Activated CD8-positive, alpha-beta memory T cell treated with anti-CD3 and anti-CD28 coated beads, Interleukin-2, amount 10 ng/mL, durations not matched to agents 7 days and 5 days (primary cell): Measurements from ENCODE around the gene DLG2. TPM values are rescaled to one million over a fixed set of nuclear protein-coding genes. Genes with fewer than 3 reads are reported as not detected.

Source experiments
- ATAC-seq: fragments of 150-1000 bp; cut with Tn5 transposase; one replicate; pipeline ENCODE4 v1.10.0; 2021; ENCODE audit warnings: moderate library complexity
- CTCF ChIA-PET: fragments of 350-600 bp; sonication (Branson Sonifier 250); formaldehyde crosslinking; loops from one replicate; lab custom pipeline; 2021; ENCODE audit warnings: antibody characterized with exemption; lab: Charles Lee
- DNase-seq: peaks from one replicate; pipeline ENCODE4 v3.0.0-alpha.2; 2020
- H3K27ac Mint-ChIP-seq: one replicate; pipeline ENCODE4 v1.8.0; 2021; ENCODE audit warnings: mild to moderate bottlenecking, mixed read lengths
- H3K27me3 Mint-ChIP-seq: one replicate; pipeline ENCODE4 v1.8.0; 2021; ENCODE audit warnings: mixed read lengths
- H3K36me3 Mint-ChIP-seq: one replicate; pipeline ENCODE4 v1.8.0; 2021; ENCODE audit warnings: mild to moderate bottlenecking, mixed read lengths
- H3K4me1 Mint-ChIP-seq: one replicate; pipeline ENCODE4 v1.8.0; 2021; ENCODE audit warnings: mixed read lengths
- H3K4me3 Mint-ChIP-seq: one replicate; pipeline ENCODE4 v1.8.0; 2021; ENCODE audit warnings: mild to moderate bottlenecking, moderate library complexity, mixed read lengths
- H3K9me3 Mint-ChIP-seq: one replicate; pipeline ENCODE4 v1.8.0; 2022; ENCODE audit warnings: low read depth, mixed read lengths
- total RNA-seq, 2 experiments: library from RNA; stranded (reverse); gene quantifications; one replicate each; pipeline ENCODE4 v1.2.3, GENCODE V29; 2021

The DLG2 gene
- total RNA-seq, 2 experiments from 2014 or later = 1.4 to 2.1 TPM

DNA sequence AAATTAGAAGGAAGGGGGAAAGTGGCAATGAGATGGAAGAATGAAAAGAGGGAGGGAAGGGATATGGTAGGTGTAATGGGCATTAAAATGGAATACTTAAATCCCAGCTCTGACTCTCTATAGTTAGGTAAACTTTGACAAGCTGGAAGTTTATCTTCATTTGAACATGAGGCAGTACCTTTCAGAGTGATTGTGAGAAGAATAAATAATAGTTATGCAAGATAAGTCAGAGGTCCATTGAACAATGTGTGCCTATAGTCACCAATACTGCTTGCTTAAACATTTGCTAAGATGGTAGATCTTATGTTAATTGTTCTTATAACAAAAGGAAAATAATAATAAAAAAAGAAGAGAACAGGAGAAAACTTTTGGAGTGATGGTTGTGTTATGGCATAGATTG is 1795.2 kb downstream of the DLG2 start:
- no peaks in the 10 kb centered on the region for H3K9me3 Mint-ChIP-seq
- CTCF ChIA-PET = interaction anchor here (1.6 kb wide), 1 partner anchor 9 kb away, joined by 4 read pairs; no protein-coding TSS in a partner anchor
- ATAC-seq = no peak
- H3K27me3 Mint-ChIP-seq = no peaks in the 10 kb centered on the region
- no peak overlapping the region for H3K27ac Mint-ChIP-seq
- DNase-seq = no peak
- H3K4me3 Mint-ChIP-seq = no peak overlapping the region
- H3K4me1 Mint-ChIP-seq = peaks cover 5% of the 10 kb centered on the region
- no peaks in the 10 kb centered on the region for H3K36me3 Mint-ChIP-seq

DNA sequence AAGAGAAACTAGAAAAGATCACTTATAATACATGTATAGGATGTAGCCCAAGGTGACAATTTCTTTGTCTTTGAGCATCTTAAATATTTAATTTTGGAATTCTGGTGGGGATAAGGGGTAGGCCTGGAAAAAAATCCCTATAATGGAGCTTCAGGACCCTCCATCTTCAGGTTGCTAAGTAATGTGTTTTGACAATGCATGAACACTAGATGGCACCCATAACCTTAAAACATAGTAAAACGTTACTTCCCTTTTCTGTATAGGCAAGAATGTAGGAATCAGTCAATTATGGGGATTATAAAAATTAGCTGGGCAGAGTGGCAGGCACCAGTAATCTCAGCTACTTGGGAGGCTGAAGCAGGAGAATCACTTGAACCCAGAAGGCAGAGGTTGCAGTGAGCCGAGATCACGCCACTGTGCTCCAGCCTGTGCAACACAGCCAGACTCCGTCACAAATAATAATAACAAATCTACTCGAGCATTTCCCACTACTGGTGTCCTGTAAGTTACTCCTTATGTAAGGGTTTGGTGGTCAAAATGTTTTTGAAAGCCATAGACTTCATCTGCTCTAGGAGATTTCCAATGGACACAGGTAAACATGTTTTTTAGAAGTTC is 1799.1 kb downstream of the DLG2 start:
- Mint-ChIP-seq H3K9me3 (no peaks in the 10 kb centered on the region), H3K27ac (no peak overlapping the region), H3K36me3 (no peaks in the 10 kb centered on the region), H3K4me3 (no peak overlapping the region), H3K4me1 (no peaks in the 10 kb centered on the region), H3K27me3 (peaks cover 3% of the 10 kb centered on the region)
- CTCF ChIA-PET = interaction anchor here (0.9 to 1.2 kb wide), 3 partner anchors 8 to 535 kb away, joined by 3 to 6 read pairs (median 4); no protein-coding TSS in a partner anchor
- DNase-seq = no peak
- ATAC-seq = no peak

DNA sequence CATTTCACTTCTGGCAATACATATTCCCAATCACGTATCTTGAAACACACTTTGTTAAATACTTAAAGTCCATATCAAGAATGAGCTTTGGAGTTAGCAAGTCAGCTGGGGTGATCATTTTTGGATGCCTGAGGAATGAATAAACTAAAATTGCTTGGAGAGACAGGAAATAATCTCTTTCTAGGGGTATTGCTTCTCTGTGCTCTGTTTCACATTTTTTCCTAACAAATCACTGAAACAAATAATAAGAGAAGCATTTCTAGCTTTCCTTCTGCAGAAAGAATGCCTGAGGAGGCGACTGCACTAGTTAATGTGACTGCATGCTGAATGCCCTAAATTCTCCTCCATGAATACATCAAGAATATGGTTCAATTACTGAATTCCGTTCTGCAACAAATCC is 1799.6 kb downstream of the DLG2 start:
- Mint-ChIP-seq H3K27ac (no peak overlapping the region), H3K4me3 (no peak overlapping the region), H3K36me3 (no peaks in the 10 kb centered on the region), H3K9me3 (no peaks in the 10 kb centered on the region), H3K4me1 (no peaks in the 10 kb centered on the region), H3K27me3 (peaks cover 3% of the 10 kb centered on the region)
- ATAC-seq (no peak), DNase-seq (no peak)
- CTCF ChIA-PET = interaction anchor here (0.9 to 1.2 kb wide), 3 partner anchors 9 to 535 kb away, joined by 3 to 6 read pairs (median 4); no protein-coding TSS in a partner anchor

DNA sequence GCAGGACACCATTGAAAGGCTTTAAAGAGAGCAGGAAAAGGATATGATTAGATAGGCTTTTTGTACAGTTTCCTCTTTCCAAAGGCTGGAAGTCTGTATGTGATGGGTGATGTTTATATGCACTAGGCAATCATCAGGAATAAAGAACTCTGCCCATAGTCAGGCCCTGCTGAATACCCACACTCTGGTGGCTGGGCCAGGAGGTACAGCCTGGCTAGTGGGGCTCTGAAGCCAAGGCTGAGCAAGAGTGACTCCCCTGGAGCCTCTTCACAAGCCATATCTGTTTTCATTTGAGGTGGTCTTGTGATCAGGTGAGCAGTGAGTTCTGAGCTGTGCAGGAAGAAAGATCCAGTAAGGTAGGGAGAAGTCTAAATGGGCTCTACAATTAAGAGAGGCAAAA is 1801.1 kb downstream of the DLG2 start:
- CTCF ChIA-PET = no interaction called here
- Mint-ChIP-seq H3K27me3 (peaks cover 5% of the 10 kb centered on the region), H3K36me3 (no peaks in the 10 kb centered on the region), H3K4me3 (no peak overlapping the region), H3K27ac (no peak overlapping the region), H3K9me3 (no peaks in the 10 kb centered on the region), H3K4me1 (no peaks in the 10 kb centered on the region)
- DNase-seq = no peak
- ATAC-seq = no peak

DNA sequence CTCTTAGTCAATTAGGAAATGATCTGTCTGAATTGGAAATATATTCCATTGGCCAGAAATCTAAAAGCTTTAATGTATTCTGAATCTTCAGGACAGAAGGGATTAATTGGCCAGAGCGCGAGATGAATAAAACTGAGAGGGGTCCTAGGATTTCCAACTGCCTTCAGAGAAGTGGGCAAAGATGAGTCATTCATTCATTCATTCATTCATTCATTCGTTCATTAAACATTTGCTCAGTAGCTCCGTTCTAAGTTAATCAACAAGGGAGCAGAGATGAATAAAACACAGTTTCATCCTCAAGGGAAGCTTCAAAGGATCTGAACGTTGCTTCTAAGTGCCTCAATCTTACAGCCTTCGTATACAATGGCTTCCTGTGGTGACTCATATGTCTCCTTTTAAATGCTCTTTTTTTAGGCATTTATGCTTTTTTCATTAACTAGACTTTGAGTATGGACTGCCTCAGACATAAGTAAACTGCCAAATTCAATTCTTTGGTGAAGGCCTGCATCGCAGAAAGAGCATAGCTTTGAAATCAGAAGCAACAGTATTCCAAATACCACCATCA is 1803.6 kb downstream of the DLG2 start:
- no peak overlapping the region for H3K27ac Mint-ChIP-seq
- CTCF ChIA-PET = interaction anchor here (1.7 kb wide), 1 partner anchor 8 kb away, joined by 4 read pairs; no protein-coding TSS in a partner anchor
- ATAC-seq = no peak

DNA sequence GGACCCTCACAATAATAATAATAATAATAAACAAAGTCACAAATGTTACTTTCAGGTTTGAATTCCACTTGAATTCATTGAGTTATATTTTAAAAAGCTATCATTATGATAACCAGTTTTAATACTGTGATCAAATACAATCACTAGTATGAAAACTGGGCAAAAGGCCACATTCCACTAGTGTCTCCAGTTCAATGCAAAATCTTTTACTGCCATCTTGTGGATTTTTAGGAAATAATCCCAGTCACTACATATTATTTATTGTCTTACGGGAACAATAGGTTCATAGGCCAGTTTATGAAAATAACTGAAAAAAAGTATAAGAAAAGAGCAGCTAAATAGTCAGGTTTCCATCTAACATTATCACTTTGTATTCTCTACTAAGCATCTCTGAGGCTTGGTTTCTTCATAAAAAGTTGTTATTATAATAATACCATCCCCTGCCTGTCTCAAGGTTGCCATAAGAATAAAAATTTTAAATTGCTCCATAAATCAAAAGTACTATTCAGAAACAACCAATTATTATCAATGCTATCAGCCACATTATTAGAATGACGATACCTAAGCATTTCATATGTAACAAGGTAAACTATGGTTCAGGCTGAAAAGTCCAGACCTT is 1807.1 kb downstream of the DLG2 start:
- H3K27me3 Mint-ChIP-seq = peaks cover 9% of the 10 kb centered on the region
- ATAC-seq = no peak
- no peak overlapping the region for H3K4me3 Mint-ChIP-seq
- H3K36me3 Mint-ChIP-seq = no peaks in the 10 kb centered on the region
- H3K9me3 Mint-ChIP-seq = no peaks in the 10 kb centered on the region
- CTCF ChIA-PET = interaction anchor here (0.7 to 1.5 kb wide), 6 partner anchors 20 to 1102 kb away, joined by 3 to 6 read pairs (median 3); no protein-coding TSS in a partner anchor
- no peak overlapping the region for H3K27ac Mint-ChIP-seq
- no peaks in the 10 kb centered on the region for H3K4me1 Mint-ChIP-seq
- no peak for DNase-seq

More for the DNA sequence above, 1803.6 kb downstream of the DLG2 start:
- Mint-ChIP-seq H3K27me3 (peaks cover 7% of the 10 kb centered on the region), H3K4me1 (no peaks in the 10 kb centered on the region), H3K4me3 (no peak overlapping the region), H3K36me3 (no peaks in the 10 kb centered on the region), H3K9me3 (no peaks in the 10 kb centered on the region)
- DNase-seq = no peak

DNA sequence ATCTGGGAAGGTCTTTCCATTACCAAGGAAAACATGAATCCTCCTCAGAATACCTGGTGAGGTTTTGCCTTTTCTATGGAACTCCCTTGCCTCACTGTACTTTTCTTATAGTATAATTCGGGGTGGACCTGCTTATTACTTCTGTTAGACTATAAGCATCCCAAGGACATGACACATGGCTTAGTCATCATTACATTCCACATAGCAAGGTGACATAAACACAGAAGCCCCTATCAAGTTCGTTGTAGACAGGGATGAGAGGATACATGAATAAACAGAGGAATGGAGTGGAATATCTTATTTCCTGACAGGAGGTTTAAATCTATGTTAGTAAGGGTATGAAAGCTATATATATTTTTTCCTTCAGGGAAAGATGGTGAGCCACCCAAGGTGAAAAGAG is 1808.8 kb downstream of the DLG2 start:
- CTCF ChIA-PET = interaction anchor here (1.5 to 3.6 kb wide), 2 partner anchors 26 to 526 kb away, joined by 6 to 21 read pairs; no protein-coding TSS in a partner anchor
- Mint-ChIP-seq H3K27me3 (peaks cover 18% of the 10 kb centered on the region), H3K27ac (no peak overlapping the region), H3K9me3 (no peaks in the 10 kb centered on the region), H3K4me3 (no peak overlapping the region), H3K4me1 (no peaks in the 10 kb centered on the region), H3K36me3 (no peaks in the 10 kb centered on the region)
- no peak for DNase-seq
- ATAC-seq = no peak

DNA sequence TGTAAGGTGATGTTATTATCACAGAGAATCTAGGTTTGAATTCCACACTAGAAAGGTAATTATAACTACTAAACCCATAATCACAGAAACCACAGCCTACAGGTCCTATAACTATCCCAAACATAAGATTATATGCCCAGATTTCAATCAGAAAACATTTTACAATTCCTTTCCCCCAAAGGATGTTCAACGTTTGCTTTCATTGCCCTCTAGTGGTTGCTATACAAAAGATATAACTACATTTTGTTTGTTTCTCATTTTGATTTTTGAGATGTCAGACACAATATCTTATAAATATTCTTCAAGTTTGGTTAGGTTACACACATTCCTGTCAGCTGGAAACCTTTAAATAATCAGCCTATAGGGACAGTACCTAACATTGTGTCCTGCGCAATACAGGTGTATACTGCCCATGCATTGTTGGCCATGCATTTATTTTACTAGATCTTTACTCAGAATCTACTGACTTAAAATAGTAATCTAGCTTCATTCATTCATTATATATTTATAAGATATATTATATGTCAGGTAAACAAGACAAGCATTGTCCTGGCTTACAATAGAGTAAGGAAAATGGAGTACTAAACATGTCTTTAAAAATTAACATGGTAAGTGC is 1810.5 kb downstream of the DLG2 start:
- Mint-ChIP-seq H3K9me3 (no peaks in the 10 kb centered on the region), H3K4me1 (no peaks in the 10 kb centered on the region), H3K4me3 (no peak overlapping the region), H3K36me3 (no peaks in the 10 kb centered on the region), H3K27ac (no peak overlapping the region), H3K27me3 (peaks cover 28% of the 10 kb centered on the region)
- DNase-seq (no peak), ATAC-seq (no peak)
- CTCF ChIA-PET = interaction anchor here (1.0 to 3.6 kb wide), 5 partner anchors 11 to 524 kb away, joined by 3 to 21 read pairs (median 3); no protein-coding TSS in a partner anchor

DNA sequence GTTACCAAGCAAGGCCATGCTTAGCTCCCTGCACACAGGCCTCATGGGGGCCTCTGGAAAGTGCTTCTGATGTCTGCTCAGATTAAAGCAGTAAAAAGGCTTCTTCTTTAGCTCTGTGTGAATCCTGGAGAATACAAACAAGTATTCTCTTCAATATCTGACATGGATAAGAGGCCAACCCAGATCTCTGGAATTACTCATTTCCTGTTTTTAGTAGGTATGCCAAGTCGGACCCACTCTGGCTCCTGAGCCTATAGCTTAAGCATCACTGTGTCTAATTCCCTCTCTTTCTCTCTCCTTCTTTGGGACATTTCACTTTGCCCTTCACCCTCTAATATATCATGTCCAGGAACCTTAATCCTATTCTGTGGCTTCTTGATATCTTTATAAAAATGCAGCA is 1811.4 kb downstream of the DLG2 start:
- Mint-ChIP-seq H3K27ac (no peak overlapping the region), H3K36me3 (no peaks in the 10 kb centered on the region), H3K4me3 (no peak overlapping the region), H3K27me3 (peaks cover 31% of the 10 kb centered on the region), H3K9me3 (no peaks in the 10 kb centered on the region), H3K4me1 (no peaks in the 10 kb centered on the region)
- DNase-seq (no peak), ATAC-seq (no peak)
- CTCF ChIA-PET = interaction anchor here (1.0 to 3.6 kb wide), 6 partner anchors 10 to 523 kb away, joined by 3 to 21 read pairs (median 3); no protein-coding TSS in a partner anchor

DNA sequence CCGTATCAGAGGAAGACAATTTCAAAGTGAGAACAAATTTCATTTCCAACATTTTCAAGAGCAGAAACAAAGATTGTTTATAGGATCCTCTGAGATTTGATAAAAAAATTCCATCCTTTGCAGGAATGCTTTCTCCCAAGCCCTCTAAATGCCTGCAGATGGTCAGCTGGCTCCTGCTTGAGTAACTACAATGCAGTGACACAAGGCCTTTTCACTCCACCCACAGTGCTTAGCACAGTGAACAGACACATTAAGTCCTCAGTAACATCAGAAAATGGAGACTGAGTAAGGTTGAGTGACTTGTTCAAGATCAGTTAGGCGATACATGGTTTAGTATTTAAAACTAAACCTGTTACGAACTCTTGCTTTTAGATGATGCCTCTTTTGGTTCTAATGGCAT is 1813.8 kb downstream of the DLG2 start:
- peaks cover 40% of the 10 kb centered on the region for H3K27me3 Mint-ChIP-seq
- no peak for ATAC-seq
- H3K4me1 Mint-ChIP-seq = no peaks in the 10 kb centered on the region
- no peaks in the 10 kb centered on the region for H3K9me3 Mint-ChIP-seq
- CTCF ChIA-PET = no interaction called here
- no peak for DNase-seq
- H3K27ac Mint-ChIP-seq = no peak overlapping the region
- no peak overlapping the region for H3K4me3 Mint-ChIP-seq
- H3K36me3 Mint-ChIP-seq = no peaks in the 10 kb centered on the region

DNA sequence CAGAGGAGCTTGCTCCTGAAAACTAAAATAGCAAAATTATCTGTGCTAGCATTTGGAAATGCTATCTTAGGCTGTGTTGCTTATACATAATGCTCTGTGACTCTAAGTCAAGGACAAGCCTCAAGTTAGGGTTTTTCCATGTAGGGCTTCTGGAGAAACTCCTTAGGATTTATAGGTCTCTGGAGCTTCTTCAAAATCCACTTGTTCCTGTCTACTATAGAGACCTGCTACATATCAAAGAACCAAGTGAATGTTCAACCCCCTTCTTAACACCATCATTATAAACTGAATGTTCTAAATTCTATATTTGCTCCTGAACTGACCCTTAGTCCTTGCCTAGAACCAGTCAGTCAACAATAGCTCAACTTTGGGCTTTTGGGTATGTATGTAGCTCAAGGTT is 1817.9 kb downstream of the DLG2 start:
- no peaks in the 10 kb centered on the region for H3K9me3 Mint-ChIP-seq
- H3K36me3 Mint-ChIP-seq = no peaks in the 10 kb centered on the region
- CTCF ChIA-PET = no interaction called here
- no peak overlapping the region for H3K27ac Mint-ChIP-seq
- DNase-seq (no peak), ATAC-seq (no peak)
- no peaks in the 10 kb centered on the region for H3K4me1 Mint-ChIP-seq
- H3K4me3 Mint-ChIP-seq = no peak overlapping the region
- peaks cover 29% of the 10 kb centered on the region for H3K27me3 Mint-ChIP-seq

DNA sequence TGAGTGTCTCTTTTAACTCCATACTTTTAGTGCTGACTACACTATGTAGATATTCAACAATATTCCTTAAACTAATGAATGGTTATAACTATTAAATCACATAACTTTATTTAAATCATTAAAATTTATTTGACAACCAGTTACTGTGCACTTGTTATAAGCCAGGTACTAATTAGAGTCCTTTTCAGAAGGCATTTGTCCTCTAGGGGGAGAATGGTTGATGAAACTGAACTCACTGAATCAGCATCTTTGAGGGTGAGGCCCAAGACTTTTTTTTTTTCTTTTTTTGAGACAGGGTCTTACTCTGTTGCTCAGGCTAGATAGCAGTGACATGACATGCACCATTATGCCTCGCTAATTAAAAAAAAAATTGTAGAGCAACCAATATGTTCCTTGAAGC is 1825.3 kb downstream of the DLG2 start:
- H3K4me3 Mint-ChIP-seq = no peak overlapping the region
- ATAC-seq = no peak
- CTCF ChIA-PET = no interaction called here
- DNase-seq = no peak
- no peak overlapping the region for H3K27ac Mint-ChIP-seq
- H3K36me3 Mint-ChIP-seq = no peaks in the 10 kb centered on the region
- H3K9me3 Mint-ChIP-seq = no peaks in the 10 kb centered on the region
- no peaks in the 10 kb centered on the region for H3K4me1 Mint-ChIP-seq
- peaks cover 6% of the 10 kb centered on the region for H3K27me3 Mint-ChIP-seq

DNA sequence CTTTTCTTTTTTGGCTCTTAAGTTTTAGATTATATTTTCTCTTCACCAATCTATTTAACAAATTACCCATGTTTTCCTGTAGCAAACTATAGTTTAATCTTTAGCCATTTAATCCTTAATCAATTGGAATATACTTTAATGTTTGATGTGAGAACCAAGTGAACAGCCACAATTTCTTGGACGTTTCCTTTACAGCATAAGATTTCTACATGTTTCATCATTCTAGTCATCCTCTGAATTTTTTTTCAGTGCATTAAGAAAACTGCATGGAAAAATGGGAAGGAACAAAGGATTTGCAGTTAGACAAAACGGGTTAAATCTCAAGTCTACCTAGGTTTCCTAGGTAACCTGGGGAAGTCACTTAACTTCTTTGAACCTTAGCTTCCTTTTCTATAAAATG is 1833.8 kb downstream of the DLG2 start:
- H3K4me3 Mint-ChIP-seq = no peak overlapping the region
- H3K4me1 Mint-ChIP-seq = no peaks in the 10 kb centered on the region
- no peaks in the 10 kb centered on the region for H3K9me3 Mint-ChIP-seq
- no peaks in the 10 kb centered on the region for H3K27me3 Mint-ChIP-seq
- no peak overlapping the region for H3K27ac Mint-ChIP-seq
- CTCF ChIA-PET = no interaction called here
- no peaks in the 10 kb centered on the region for H3K36me3 Mint-ChIP-seq
- ATAC-seq (no peak), DNase-seq (no peak)
